CD4-positive, alpha-beta T cell treated with Interleukin-21 for 1 hour (primary cell): ENCODE measurements around the gene BCL6.

ENCODE experiments used
- DNase-seq: peaks from one replicate; pipeline ENCODE4 v3.0.0-alpha.2; 2020

Gene BCL6

DNA sequence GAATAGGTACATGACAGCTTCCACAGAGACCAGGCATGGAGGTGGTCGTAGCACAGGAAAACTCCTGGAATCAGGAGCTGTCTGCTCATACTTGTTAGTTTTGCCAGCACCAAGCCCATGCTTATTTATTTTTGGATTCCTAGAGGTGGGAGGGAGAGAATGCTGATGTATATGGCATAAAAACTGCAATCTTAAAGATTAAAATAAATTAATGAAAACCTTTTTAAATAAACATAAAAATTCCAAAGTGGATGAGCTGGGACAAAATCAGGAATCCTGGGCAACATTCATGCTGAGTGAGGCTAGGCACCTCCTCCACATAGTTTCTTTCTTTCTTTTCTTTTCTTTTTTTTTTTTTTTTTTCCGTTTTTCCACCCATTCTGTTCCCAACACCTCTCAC is 14.3 kb upstream of the BCL6 start:
- DNase-seq, result no peak

DNA sequence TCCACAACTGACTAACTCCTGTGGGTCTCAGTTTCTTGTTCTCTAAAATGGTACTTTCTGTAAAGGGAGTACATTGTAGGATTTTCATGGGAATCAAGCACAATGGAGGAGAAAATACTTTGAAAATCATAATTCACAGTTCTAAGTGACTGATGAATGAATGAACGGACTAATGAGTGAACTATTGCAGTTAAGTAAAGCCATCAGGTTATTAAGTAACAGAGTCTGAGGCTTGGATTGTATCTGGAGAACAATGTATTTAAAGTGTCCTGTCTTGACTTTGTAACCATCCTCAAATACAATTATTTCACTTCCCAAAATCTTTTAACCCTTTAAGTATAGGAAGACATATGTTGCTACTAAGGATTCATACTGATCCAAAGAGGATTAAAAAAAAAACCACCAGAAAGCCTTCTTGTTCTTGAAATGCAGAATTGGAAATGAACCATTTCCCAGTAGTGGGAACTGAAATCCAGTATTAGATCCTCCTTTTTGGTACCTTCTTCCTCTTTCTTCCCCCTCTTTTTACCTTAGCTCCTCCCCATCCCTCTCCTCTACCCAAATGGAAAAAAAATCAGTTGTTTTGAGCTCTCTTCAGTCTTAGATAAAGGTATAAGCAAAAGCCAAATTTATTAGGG is 13.2 kb upstream of the BCL6 start:
- DNase-seq, result no peak

DNA sequence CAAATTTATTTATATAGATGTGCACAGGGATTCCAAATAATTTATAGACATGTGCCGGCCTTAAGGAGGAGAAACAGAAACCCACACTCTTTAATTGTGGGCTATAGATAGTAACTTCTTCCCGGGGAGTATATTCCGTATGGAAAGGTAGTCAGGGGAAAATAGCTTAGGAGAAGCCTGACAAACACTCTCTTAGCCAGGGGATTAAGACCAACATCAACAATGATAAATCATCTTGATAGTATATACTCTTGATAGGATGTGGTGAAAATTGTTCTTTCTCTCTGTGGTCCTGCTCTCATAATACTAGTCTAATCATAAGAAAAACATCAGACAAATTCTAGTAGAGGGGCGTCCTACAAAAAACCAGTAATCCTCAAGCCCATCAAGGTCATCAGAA is 8.2 kb upstream of the BCL6 start:
- no peak for DNase-seq

- no peak for DNase-seq
These were observed 5.3 kb upstream of the BCL6 start for GRCh38 chr3:187750513-187751123.

DNA sequence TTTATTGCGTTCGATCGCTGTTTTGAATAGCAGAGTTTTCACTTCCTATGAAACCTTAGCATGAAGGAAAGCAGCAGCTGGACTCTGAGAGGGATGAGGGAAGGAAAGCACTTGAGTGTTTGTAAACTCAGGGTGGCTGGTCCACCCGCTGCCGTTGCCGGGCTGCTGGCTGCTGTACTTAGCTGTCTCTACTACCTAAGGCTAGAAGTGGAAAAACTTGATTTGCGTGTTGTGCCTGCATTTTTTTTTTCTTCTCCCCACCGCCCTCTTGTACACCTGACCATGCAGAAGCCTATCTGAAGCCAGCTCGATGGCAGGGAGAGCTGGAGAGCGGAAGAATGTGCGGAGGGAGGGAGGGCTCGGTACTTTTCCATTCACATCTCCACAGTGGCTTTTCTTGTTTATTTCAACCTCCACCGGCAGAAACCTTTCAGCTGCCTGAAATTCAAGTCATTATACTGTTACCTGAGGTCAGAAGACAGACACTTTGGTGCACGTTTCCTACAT is 4.8 kb upstream of the BCL6 start:
- DNase-seq, result no peak

DNA sequence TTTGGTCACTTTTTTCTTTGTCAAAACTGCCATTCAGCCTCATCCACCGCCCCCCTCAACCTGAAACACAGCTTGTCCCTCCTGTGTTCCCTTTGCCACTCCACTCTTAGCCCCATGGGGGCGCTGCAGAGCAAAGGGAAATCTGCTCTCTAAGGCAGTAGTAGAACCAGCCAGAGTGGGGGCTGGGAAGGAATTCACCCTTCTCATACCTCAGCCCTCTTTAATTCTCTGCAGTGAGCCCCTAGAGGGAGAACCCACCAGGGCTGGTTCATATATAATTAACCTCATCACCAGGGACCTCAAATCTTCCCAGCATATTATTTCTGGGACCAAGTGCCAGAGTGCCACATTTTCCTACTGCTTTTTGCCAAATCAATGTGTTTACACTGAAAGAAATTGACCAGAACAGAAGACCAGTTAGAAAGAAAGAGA is 2.8 kb upstream of the BCL6 start:
- peak; percentile 91 for DNase-seq

- no peak for DNase-seq
These were observed 2.2 kb upstream of the BCL6 start for GRCh38 chr3:187747506-187747905.

DNA sequence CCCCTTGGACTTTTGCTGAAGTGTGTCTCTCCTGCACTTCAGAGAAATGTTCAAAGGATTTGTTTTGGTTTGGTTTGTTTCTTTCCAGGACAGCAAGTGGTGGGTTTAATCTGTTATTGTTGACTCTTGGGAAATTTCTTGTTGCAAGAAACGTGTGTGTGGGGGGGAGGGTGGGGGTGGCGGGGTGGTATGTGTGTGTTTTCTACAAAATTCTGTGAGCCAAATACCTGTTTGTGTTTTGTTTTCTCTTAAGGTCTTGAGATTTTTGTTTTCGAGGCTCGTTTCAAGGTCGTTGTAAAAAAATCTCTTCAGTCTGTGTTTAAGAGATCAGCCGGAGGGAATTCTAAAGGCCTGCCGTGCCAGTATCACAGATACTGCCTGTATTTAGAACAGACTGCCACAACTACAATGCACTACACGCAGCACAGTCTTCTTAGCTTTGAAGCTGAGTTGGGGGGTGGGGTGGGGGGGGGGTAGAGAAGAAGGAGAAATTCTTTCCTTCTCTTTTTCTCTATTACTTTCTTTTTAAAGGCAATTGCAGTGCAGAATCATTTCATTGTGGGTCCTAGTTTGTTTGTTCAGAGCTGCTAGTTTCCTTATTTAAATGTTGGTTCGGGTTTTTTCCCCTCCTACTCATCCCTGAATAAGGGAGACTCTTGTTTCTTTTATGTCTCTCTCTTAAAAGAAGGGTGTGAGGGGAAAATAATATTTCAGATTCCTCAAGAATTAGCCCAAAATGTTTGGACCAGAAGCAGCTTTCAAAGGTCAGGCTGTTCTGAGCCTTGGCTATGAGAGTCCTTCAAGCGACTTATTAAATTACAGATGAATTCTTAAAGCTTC is 1.4 kb upstream of the BCL6 start:
- DNase-seq, result peak; percentile 38

DNA sequence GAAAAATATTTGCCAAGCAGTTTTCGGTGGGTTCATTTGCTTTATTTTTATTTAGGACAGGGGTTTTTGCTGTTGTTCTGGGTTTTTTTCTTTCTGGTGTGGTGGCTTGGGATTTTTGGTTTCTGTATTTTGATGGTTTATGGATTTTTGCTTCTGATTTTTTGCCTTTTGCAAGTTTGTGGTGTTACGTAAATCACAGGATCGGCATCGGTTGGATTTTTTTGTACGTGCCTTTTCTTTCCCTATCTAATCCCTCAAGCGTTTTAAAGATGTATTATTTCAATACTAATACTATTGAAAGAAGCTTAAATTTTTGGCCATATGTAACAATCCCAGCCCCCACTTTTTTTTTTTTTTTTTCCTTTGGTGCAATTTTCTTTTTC is 782 bp upstream of the BCL6 start:
- no peak for DNase-seq

- peak; percentile 74 for DNase-seq
These were observed 808 bp downstream of the BCL6 start for GRCh38 chr3:187744169-187745151.

GRCh38 chr3:187743195-187744141 is 1.8 kb downstream of the BCL6 start:
- peak; percentile 67 for DNase-seq

GRCh38 chr3:187742351-187743171 is 2.7 kb downstream of the BCL6 start:
- peak; percentile 49 for DNase-seq

DNA sequence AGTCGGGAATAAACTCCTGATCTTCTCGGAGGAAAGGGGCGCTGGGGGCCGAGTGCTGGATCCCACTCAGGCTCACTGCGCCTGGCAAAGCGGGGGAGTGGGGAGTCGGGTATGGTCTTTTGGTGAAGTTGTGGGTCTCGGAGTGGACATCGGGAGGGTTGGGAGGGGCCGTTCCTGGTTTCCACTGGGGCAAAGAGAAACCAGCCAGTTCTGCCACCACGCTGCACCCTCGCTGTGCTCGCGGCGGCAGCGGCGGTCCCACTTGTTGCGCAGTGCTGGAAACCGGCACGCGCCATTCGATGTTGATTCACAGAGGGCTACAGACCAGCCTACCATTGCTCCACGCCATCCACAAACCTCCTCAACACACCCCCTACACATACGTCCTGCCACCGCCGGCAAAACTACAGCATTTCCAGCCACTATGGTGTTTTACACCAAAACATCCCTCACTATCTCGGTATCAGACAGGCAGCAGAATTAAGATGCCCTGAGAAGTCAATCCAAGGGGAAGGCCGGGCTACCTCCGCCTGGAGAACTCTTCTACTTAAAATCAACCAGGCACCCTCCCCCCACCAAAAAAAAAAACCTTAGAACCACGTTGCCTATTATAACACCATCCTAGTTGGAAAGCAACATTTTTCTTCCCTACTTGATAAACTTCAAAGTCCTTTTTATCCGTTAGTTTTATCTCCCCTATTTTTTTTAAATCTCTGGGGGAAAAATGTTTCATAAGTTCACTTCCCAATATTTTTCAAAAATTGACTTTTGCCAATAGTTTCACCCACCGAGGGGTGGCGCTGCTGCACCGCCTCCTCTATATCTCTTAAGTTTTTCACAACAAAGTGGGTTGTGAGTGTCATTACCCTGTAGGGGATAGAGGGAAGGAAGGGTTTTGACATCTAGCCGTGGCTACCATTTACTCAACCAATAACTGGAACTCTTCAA is 3.6 kb downstream of the BCL6 start:
- DNase-seq, result peak; percentile 82

GRCh38 chr3:187740421-187741399 is 4.6 kb downstream of the BCL6 start:
- DNase-seq, result peak; percentile 76

DNA sequence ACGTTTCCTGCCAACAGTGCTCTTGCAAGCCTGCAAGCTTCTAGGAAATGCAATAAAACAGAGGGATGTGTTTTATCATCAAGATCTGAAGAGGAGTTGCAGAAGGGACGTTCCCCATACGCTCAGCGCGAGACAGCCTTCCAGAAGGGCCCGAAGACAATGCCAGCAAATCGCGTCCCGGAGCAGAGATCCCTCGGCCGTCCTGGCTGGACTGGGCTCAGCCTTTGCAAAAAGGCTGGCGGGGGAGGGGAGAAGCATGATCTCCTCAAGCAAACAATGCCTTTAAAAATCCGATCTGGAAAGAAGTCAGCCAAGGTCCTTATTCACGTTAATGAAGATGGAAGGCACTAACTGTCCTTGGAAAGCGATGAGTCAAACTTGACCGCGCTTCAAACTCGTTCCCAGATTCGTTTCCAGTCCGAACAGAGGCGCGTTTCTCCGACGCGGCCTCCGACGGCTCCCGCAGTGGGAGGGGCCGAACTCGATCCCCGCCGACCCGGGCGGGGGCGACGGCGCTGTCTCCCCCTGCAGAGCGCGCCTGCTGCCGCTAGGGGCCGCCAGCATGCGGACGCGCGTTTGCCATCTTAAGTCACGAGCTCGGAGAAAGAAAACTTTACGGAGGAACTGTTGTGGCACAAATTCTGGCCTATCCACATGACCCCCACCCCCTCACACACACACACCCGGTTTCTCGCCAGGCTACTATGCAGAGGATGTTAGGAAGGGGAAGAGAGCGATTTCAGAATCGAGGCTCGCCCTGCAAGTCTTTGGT is 5.5 kb downstream of the BCL6 start:
- DNase-seq, result peak; percentile 83

- DNase-seq, result no peak
These were observed 6.1 kb downstream of the BCL6 start for GRCh38 chr3:187739094-187739560.
